Fibroblast of the aortic adventitia (primary cell): ENCODE data around the gene SLC25A44. TPM values are rescaled to one million over a fixed set of nuclear protein-coding genes. Genes with fewer than 3 reads are reported as not detected.
"Not testable (repeated sequence)": the region's sequence is repeated elsewhere in the genome, so short reads cannot be mapped to it uniquely, and the experiment has no call there.

Experiments used
- DNase-seq: peaks from one replicate; pipeline ENCODE4 v3.0.0-alpha.2; 2010; ENCODE audit warnings: low read depth
- H3K4me3 ChIP-seq: 2 replicates; pipeline ENCODE4 v1.5.1; 2011; ENCODE audit warnings: low read depth, mild to moderate bottlenecking, control low read depth, low read length, moderate library complexity
- total RNA-seq: library from RNA; depleted of rRNA; stranded (reverse); fragments of >200 nt; gene quantifications from 2 replicates; pipeline ENCODE4 v1.2.3, GENCODE V29; 2012; ENCODE audit warnings: low replicate concordance
- TF ChIP-seq, protein P1 (sequence below): IDR thresholded peaks from 2 replicates; pipeline ENCODE4 v1.5.1; 2011; ENCODE audit warnings: mild to moderate bottlenecking, low read length, control low read depth, inconsistent platforms; ENCODE audit not compliant: insufficient read depth

Gene SLC25A44
- total RNA-seq, 1 donor, result 14.5 TPM

DNA sequence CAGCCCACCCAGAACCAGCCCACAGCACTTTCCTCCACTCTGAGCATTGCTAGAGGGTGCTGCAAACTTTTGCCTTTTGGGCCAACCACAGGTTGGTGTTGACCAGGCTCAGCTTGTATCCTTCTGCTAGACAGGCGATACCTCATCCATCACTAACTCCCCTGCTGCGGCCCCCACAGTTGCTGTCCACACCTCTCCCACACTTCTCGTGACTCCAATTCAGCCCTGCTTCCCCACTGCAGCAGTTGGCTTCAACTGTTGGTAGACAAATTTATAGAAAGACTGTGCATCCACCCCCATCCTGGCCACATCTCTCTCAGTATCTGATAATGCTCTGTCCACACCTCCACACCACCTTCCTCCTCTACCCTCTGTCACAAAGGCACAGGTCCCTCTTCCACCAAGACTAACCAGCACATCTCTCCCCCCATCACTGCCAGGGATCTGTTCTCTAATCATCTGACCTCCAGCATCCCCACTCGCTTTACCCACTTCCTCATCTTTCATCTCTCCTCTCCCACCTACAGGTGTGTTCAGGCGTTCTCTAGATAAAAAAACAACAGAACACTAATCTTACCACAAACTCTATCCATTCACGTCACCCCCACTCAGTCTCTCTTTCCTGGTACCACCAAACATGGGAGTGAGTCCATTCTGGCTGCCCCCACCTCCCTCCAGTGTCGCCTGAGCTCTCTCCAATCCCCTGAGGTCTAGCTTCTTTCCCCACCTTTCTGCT is 15.8 kb upstream of the SLC25A44 start:
- no peak for DNase-seq
- TF ChIP-seq, protein P1, sequence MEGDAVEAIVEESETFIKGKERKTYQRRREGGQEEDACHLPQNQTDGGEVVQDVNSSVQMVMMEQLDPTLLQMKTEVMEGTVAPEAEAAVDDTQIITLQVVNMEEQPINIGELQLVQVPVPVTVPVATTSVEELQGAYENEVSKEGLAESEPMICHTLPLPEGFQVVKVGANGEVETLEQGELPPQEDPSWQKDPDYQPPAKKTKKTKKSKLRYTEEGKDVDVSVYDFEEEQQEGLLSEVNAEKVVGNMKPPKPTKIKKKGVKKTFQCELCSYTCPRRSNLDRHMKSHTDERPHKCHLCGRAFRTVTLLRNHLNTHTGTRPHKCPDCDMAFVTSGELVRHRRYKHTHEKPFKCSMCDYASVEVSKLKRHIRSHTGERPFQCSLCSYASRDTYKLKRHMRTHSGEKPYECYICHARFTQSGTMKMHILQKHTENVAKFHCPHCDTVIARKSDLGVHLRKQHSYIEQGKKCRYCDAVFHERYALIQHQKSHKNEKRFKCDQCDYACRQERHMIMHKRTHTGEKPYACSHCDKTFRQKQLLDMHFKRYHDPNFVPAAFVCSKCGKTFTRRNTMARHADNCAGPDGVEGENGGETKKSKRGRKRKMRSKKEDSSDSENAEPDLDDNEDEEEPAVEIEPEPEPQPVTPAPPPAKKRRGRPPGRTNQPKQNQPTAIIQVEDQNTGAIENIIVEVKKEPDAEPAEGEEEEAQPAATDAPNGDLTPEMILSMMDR, result no peak
- no peak overlapping the region for H3K4me3 ChIP-seq

DNA sequence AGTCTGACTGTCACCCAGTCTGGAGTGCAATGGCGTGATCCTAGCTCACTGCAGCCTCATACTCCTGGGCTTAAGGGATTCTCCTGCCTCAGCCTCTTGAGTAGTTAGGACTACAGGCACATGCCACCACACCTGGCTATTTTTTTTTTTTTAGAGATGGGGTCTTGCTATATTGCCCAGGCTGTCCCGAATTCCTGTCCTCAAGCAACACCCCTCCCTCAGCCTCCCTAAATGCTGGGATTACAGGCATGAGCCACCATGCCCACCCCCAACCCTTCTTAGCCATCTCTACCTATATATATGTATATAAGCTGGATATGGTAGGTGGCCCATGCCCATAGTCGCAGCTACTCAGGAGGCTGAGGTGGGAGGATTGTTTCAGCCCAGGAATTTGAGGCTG is 13.4 kb upstream of the SLC25A44 start:
- TF ChIP-seq, protein P1, result no peak
- H3K4me3 ChIP-seq, result no peak overlapping the region
- no peak for DNase-seq

DNA sequence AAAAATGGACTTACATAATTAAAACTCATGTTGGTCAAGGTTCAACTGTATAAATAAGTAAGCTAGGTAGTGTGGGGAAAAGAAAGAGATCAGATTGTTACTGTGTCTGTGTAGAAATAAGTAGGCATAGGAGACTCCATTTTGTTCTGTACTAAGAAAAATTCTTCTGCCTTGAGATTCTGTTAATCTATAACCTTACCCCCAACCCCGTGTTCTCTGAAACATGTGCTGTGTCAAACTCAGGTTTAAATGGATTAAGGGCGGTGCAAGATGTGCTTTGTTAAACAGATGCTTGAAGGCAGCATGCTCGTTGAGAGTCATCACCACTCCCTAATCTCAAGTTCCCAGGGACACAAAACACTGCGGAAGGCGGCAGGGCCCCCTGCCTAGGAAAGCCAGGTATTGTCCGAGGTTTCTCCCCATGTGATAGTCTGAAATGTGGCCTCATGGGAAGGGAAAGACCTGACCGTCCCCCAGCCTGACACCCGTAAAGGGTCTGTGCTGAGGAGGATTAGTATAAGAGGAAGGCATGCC is 12.4 kb upstream of the SLC25A44 start:
- not testable (repeated sequence) for H3K4me3 ChIP-seq, DNase-seq

DNA sequence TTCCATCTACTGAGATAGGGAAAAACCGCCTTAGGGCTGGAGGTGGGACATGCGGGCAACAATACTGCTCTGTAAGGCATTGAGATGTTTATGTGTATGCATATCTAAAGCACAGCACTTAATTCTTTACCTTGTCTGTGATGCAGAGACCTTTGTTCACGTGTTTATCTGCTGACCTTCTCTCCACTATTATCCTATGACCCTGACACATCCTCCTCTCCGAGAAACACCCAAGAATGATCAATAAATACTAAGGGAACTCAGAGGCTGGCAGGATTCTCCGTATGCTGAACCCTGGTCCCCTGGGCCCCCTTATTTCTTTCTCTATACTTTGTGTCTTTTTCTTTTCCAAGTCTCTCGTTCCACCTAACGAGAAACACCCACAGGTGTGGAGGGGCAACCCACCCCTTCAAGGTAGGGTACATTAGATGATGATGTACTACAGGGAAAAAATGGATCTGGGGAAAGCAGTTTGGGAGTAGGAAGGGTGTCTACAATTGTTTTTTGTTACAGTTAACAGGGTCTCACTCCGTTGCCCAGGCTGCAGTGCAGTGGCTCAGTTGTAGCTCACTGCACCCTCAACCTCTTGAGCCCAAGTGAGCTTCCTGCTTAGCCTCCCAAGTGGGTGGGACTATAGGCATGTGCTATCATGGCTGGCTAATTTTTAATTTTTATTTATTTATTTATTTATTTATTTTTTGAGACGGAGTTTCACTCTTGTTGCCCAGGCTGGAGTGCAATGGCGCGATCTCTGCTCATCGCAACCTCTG is 11.7 kb upstream of the SLC25A44 start:
- not testable (repeated sequence) for H3K4me3 ChIP-seq, DNase-seq

DNA sequence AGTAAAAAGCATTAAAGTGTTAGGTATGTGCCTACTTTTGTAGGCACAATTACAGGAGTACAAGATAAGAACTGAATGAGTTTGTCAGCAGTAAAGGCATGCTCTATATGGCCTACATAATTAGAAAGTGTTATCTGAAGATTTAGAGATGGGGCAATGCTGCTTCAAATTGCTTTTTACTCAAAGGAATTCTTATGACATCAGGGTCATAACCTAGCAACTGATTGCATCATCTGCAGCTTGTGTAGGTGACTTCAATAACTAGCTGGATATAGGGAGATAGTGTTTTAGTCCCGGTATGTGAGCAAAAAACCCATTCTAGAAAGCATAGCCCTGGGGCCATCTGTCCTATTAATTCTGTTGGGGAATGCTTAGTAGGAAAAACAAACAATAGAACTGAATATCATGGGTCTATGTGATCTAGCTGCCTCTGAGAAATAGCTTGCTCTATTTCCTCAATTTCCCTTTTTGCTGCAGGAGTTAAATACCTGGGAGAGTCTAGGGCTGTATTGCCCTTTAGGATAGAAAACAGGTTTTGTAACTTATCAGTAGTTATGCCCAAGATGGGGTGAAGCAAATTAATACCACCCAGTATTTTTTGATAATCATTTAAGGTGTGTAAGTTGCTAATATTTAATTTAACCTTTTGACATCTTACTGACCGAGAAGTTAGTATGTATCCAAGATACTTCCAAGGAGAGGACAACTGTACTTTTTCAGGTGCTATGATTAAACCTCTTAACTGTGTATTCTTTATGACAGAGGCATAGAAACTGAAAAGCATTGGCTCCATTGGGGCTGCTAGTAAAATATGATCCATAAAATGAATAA is 7.3 kb upstream of the SLC25A44 start:
- not testable (repeated sequence) for H3K4me3 ChIP-seq, DNase-seq

DNA sequence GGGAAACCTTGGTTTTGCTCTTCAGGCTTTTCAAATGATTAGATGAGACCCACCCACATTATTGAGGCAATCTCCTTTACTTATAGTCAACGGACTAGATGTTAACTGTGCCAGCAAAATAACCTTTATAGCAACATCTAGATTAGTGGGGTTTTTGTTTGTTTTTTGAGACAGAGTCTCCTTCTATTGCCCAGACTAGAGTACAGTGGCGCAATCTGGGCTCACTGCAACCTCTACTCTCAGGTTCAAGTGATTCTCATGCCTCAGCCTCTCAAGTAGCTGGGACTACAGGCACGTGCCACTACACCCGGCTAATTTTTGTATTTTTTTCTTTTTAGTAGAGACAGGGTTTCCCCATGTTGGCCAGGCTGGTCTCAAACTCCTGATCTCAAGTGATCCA is 3.6 kb upstream of the SLC25A44 start:
- H3K4me3 ChIP-seq, DNase-seq: not testable (repeated sequence)

DNA sequence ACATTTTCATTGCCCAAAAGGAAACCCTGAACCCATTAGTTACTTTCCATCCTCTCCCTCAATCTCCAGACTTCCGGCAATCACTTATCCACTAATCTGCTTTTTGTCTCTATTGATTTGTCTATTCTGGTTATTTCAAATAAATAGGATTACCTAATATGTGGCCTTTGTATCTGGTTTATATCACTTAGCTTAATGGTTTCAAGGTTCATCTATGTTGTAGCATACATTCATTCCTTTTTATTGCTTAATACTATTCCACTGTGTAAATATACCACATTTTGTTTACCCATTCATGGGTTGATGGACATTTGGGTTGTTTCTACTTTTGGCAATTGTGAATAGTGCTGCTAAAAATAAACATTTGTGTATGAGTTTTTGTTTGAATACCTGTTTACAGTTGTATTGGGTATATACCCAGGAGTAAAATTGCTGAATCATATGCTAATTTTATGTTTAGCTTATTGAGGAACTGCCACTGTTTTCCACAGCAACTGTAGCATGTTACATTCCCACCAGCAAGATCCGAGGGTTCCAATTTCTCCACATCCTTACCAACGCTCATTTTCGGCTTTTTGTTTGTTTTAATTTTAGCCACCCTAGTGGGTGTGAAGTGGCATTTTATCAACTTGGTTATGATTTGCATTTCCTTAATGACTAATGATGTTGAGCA is 2.5 kb upstream of the SLC25A44 start:
- TF ChIP-seq, protein P1, result no peak
- H3K4me3 ChIP-seq, result no peak overlapping the region
- no peak for DNase-seq

DNA sequence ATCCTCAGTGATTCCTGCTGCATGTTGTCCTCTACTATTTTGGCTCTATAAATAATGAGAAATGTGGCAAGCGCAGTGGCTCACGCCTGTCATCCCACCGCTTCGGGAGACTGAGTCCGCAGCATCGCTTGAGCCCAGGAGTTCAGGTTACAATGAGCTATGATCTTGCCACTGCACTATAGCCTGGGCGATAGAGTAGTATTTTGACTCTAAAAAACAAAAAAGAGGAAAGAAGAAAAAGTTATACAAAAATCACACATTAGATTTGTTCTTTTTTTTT is 756 bp upstream of the SLC25A44 start:
- TF ChIP-seq, protein P1, result no peak
- no peak for DNase-seq
- H3K4me3 ChIP-seq, result peak overlapping the region; percentile 70
